Fibroblast of skin of left biceps (primary cell): ENCODE measurements around the gene TACC2.

ENCODE experiments used
- DNase-seq, 2 experiments: peaks; one replicate each; pipeline ENCODE4 v3.0.0-alpha.2; 2013; ENCODE audit warnings: low read depth in 2 of 2

Gene TACC2

DNA sequence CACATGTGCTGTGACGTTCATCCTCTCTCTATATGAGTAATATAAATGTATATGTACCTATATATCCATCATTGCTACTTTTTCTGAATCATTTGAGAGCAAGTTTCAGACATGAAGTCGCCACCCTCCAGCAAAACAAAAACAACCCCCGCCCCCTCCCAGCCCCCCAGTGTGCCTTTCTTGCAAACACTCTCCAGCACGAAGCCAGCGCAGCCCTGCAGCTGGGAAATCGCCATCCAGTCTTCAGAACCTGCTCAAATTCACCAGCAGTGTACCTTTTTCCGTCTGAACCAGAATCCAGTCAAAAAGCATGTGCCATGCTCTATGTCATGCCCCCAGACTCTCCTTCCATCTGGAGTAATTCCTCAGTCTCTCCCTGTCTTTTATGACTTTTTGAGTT, 135.8 kb downstream of the TACC2 start:
- DNase-seq: no peak

DNA sequence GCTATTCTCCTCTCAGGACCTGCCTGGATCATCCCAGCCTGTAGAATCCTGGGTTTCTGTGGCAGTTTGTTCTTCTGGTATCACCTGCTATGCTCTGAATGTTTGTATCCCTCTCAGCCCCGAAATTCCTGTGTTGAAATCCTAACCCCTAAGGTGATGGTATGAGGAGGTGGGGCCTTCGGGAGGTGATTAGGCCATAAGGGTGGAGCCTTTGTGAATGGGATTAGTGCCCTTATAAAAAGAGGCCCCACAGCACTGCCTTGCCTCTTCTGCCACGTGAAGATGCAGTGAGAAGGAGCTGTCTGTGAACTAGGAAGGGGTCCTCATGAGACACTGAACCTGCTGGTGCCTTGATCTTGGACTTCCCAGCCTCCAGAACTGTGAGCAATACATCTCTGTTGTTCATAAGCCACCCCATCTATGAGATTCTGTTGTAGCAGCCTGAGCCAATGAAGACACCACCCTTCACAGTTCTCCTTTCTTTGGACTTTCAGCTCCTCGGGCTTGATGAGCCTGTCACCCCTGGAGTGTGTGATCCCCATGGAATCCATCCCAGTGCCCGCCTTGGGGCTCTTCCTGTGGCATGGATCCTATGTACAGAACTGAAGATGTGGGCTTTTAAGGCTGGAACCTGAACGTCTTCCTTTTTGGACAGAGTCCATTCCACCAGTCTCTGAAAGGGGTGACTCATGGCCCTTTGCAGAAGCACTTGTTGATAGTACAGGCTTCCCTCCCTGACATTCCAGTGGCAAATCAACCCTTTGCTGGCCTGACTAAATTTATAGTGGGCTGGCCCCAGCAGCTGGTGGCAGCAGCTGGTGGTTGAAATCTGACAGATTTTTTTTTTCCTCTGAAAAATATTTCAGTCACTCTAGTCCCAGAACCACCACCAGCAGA, 138.0 kb downstream of the TACC2 start:
- peak; percentile 57 to 62 for DNase-seq

DNA sequence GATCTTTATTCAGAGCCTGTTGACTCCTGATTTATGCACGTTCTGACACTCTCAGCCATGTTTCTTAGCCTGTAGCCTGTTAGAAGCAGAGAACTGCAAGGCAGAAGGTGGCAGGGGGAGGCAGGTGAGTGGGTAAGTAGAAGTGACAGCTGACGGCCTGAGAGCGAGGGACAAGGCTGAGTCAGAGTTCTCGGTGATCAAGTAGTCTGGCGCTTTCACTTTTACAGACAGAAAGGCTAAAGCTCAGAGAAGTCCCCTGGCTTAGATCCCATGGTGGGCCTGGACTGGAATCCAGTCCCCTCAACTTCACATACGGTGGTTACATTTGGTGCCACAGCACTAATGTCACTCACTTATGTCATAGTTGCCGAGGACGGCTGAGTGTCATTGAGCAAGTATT, 139.0 kb downstream of the TACC2 start:
- no peak for DNase-seq

DNA sequence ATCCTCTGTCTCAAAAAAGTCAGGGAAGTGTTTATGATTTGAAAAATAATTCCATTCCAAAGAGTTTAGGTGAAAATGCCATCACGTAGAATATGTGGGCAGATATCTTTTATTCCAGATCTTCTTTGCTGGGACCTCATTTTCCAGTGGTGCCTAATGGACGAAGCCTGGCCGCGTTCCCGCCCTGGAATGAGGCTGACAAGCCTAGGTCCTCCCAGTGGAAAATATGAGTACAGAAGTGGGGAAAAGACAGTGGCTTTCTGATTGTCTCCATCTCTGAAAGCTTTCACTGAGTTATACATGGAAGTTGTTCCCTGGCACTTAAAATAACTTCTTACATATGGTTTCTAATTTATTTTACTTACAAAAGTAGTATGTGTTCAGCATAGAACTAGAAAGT, 139.4 kb downstream of the TACC2 start:
- DNase-seq: no peak

DNA sequence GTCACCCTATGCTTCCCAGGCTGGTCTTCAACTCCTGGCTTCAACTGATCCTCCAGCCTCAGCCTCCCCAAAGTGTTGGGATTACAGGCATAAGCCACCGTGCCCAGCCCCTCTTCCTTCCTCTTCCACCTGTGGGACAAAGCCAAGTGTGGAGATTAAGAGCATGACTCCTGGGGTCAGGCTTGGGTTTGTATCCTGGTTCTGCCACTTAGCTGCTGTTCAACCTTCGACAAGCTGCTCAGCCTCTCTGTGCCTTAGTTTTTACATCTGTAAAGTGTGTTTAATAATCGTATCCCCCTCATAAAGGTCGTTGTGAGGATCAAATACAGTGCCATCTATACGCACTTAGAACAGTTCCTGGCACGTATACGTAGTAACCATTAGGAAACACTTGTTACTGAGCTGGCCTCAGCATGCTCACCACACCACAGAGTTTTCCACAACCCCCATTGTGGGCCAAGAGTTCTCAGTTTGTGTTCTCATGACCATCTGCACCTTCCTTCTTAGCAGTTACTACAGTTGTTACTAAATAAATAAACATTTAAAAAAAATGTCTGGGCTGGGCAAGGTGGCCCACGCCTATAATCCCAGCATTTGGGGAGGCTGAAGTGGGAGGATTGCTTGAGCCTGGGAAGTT, 141.6 kb downstream of the TACC2 start:
- no peak for DNase-seq

DNA sequence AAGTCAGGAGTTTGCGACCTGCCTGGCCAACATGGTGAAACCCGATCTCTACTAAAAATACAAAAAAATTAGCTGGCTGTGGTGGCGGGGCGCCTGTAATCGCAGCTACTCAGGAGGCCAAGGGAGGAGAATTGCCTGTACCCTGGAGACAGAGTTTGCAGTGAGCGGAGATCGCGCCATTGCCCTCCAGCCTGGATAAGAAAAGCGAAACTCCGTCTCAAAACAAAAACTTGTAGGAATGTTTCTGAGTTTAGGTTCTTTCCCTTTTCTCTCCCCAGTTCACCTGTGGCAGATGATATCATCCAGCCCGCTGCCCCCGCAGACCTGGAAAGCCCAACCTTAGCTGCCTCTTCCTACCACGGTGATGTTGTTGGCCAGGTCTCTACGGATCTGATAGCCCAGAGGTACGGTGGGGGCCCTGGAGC, 143.4 kb downstream of the TACC2 start:
- DNase-seq: no peak

DNA sequence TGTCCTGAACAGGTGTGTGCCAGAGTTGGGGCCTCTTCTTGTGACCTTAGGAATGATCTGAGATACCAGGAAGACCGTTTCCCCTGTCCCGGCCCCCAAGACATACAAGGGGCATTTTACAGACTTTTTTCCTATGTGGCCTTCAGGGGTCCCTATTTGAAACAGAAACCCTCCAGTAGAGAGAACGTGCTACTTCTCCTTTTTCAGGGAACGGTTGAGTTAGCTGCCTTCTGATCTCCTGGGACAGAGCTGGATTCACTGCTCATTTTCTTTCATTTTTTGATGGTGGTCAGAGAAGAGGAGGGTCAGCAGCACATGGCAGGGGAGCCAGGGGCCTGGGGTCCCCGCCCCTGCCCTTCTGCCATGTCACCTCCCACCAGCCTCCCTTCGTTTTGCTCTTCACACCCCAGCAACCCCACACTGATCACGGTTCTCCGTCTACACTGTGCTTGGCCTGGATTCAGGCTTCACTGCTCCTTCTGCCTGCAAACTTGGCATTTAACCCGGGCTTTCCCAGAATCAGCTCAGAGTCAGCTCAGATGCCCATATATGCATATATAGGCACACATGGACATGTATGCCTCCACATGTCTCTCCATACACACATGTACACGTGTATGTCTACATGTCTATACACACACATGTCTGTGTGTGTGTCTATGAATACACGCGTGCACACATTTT, 144.1 kb downstream of the TACC2 start:
- no peak for DNase-seq

DNA sequence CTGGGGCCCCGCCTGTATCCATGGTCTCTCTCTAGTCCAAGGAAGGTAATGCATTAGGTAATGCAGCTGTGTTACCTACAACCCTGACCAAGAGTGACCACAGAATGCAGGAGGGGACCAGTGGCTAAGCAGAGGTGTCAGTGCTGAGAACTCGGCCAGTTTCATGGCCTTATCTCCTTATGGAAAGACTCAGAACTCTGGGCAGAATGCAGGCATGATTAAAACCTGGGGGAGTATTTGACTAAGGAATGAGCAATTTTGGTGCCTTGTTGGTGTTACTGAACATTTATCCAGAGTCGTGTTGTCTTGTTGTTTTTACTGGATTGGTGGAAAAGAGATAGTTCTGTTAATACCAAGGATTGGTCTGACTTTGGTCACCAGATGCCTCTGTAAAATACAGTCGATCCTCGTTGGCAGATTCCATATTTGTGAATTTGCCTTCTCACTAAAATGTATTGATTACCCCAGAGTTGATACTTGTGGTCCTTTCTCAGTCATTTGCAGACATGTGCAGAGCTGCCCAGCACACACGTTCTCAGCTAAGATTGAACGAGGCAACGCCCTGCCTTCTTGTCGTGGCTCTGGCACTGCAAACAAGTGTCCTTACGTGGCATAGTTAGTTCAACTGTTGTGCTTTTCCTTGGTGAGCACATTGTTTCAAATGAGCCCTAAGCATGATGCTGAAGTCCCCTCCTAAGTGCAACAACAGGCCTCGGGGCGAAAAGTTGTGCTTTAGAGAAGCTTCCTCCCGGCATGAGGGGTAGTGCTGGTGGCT, 146.5 kb downstream of the TACC2 start:
- DNase-seq: no peak

DNA sequence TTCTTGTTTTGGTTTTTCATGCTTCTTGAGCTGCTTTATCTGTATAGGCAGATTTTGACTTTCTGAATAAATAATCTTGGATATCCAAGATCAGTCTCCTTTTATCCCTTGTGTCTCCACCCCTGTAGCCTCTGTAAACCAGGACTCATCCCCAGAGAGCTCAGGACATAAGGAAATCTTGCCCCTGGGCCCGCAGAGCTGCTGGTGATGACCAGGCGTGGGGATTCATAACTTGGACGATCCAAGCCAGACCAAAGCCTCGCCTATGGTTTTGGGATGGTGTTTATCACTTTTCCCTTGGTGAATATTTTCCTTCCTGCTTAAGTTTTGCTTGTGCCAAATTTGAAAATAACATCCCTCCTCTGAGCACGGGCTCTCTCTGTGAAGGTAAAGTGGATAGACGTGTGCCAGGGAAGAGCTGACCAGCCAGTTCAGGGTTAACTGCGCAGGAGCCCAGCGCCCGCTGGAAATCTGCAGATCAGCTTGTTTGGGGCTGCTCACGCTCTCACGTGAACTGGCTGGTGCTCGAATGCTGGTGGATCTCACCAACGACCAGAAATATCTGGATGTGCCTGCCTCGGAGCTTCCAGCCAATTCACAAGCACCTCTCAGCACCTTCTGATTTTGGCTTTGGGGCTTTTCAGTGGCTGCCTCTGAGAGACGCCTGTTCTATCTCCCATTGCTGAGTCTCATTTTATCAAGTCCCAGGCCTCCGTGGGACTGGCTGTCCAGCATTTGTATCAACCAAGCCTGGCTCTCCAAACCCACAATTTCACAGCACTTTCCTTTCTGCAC, 150.1 kb downstream of the TACC2 start:
- no peak for DNase-seq

DNA sequence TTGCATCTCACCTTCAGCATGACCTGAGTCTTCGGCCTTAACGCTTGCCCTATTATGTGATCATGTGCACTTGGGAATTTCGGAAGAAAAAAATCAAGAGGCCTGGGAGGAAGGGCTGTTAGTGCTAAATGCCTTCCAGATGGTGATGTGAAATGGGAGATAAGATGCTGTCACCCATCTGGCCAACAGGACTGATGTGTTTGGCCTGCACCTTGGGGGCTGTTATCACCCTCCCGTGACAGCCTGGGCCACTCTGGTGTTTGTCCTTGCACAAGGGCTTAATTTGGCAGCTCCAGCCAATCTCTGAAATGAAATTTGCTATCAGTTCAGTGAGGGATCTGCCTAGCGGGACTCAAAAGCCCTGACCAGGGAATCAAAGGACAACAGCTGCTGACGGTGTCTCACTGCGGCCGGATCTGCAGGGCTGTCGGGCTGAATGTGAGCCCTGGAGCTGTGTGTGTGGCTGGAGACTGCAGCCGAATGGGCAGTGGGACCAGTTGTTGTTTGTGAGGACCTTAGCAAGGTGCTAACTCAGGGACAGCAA, 150.7 kb downstream of the TACC2 start:
- DNase-seq: no peak

DNA sequence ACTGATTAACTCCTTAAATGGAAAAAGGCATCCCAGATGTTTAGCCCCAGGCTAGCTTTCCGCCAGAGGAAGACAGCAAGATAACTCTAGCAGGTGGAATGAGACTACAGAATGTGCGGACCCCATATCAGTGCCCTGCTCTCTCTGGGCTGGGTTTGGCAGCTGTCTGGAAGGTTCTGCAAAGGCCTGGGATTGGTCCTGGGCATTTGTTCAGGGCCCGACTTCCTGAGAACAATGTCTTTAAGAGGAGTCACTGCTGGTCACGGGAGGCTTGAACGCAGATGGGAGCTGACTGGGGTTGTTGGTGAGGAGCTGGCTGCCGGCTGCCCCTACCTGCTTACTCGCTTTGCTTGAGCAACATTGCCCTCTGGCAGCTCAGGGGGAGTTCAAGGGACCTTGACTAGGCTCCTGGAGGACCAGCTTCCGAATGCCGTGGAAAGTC, 151.5 kb downstream of the TACC2 start:
- no peak for DNase-seq

DNA sequence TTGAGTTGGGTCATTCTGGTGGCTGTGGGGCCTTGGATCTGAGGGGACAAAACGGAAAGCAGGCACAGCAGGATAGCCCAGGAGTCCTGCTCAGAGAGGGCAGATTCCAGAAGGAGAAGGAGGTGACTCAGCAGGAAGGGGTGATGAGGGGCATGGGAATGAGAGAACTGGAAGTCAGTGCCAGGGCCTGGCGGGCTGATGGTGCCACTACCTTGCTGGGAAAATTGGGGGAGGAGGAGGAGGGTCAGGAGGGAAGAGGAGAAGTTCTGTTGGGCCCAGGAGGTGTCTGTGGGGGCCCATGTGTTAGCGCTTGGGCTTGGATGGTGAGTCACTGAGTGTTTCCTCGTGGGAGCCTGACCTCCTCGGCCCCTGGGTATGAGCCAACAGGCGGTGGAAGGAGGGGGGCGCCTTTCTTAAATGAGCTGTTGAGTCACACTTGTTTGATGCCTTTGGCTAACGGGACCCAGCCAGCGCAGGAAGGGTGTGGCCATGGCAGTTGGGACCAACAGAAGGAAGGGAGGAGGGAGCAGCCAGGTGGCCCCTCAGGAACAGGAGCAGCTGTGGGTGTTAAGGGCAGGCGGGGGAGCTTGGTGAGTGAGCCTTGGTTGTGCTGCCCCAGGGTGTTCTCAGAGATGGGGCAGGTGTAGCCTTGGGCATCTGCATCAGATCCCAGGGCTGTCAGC, 152.1 kb downstream of the TACC2 start:
- DNase-seq: peak in 1 of 2 experiments; percentile 47

DNA sequence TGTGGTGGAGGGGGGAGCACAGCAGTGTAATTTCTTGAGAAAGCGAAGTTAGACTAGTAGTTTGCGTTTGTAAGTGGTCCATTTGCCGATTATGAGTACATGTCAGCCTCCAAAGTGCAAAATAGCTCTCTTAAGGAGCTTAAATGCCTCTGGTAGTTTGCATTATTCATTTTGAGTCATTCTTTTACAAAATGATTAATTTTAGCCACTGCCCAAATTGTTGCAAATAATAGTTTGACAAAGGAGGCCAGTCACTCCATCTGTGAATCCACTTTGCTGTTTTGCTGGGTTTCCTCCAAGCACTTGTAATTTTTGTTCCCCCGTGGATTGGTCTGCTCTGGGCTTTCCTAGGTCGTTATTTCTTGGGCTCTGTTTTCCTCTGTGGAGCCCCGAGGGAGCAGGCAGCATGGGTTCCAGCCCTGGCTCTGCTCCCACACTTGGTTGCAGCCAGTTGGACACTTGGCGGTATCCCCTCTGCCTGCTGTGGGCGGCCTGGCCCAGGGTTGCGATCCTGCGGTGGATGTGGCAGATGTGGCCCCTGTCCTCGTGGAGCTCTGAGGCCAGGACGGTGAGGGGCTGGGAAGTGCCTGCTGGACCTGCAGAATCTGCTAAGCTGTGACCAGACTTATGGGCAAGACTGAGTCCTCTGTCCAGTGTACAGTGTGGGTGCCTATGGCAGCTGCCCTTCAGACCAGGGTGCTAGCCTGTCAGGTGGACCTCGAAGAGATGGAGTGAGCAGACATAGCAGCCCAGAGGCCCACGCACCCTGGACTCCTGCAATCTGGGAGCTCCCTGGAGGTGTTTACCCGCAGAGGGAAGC, 153.1 kb downstream of the TACC2 start:
- no peak for DNase-seq

DNA sequence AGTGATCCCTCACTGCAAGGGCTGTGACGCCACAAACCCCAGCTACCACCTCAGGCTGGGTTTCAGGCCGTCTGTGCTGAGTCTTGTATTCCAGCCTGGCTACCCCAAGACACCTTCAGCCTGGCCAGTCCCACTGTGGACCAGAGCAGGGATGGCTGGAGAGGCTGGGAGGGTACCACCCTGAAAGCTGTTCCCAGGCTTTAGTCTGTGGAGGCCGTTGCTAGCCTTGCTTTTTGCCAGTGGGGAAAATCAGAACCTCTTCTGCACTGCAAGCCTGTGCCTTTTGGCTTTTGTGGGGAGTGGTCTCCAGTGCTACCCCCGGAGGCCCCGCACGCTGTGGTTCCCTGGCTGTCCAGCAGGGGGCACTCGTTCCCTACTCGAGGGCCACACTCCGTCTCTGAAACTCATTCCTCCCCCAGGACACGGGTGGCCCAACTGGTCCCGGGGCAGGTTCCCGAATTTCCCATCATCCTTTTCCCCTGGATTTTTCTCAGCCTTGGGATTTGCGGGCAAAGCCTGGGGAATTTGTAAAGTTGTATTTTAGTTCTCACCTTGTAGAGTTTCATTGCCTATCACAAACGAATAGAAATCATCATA, 153.8 kb downstream of the TACC2 start:
- no peak for DNase-seq

DNA sequence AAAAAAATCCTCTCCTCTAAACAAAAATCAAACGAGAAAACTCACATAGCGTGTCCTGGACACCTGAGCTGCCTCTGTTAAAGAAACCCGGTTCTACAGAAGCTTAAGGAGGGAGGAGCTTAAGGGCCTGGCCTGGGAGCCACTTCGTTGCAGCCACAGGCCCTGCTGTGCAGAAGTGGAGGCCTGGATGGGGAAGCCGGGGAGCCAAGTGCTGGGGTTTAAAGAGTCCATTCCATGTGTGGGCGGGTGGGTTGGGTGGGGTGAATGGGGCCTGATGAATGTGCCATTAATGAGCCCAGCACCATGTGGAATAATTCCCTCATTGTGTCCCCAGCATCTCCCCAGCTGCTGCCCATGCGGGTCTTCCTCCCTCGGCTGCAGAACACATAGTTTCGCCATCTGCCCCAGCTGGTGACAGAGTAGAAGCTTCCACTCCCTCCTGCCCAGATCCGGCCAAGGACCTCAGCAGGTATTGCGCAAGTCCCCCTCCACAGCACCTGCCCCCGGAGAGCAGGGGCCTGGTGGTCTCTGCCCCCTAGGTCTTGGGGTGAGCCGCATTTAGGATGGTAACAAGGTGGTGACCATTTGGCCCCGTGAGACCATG, 154.4 kb downstream of the TACC2 start:
- no peak for DNase-seq

DNA sequence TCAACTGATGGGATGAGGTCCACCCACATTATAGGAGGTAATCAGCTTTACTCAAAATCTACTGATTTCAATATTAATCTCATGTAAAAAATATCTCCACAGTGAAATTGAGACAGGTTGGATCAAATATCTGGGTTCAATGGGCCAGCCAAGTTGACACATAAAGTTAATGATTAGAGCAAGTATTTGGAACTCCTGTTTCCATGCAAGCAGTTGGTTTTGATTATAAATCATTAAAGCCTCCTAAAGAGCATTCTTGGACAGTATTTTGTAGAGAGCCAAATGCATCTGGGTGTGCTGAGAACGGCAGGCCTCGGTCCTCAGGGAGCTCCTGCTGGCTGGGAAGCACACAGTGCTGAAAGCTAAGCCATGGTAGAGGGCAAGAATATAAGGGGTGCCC, 155.2 kb downstream of the TACC2 start:
- DNase-seq: no peak

DNA sequence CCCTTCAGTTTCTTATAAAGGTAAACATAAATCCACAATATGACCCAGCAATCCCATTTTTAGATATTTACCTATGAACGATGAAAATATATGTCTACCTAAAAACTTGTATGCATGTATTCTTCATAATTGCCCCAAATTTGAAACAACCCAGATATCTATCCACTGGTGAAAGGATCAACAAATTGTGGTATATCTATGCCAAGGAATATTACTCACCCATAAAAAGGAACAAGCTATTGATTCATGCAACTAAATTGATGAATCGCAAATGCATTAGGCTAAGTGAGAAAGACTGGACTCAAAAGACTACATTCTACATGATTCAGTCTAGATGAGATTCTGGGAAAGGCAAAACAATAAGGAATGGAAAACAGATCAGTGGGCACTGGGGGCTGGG, 156.2 kb downstream of the TACC2 start:
- DNase-seq: no peak

DNA sequence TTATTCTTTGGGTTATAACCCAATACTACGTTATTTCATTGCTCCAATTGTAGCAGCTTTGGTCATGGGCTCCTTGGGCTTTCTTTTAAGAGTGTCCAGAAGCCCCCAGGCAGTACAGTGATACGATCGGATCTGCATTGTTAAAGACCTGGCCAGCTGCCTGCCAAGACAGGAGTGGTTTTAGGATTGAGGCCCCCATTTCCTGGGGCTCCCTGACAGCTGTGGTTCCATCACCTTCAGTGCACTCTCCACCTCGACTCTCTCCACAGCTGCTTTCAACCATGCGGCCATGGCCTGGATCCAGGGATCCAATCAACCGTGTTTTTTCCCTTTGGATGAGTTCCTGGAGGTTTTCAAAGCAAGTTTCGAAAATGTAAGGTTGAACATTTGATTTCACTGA, 158.7 kb downstream of the TACC2 start:
- DNase-seq: no peak
